RWPE1 (cell line): Measurements from ENCODE around the gene SEMA4G.

Experiments
- CTCF ChIA-PET: fragments of 350-600 bp; sonication (Branson Sonifier 250); formaldehyde crosslinking; extraction: SDS; loops from one replicate; lab custom pipeline; 2021; lab: Yijun Ruan, JAX
- POLR2A ChIA-PET: fragments of 400-600 bp; formaldehyde crosslinking; extraction: SDS; loops from one replicate; lab custom pipeline; 2020; ENCODE audit warnings: antibody characterized with exemption; ENCODE audit not compliant: low non-redundant PET; lab: Yijun Ruan, JAX
- DNase-seq: peaks from one replicate; pipeline ENCODE4 v3.0.0; 2012; ENCODE audit warnings: low spot score
- H3K27ac ChIP-seq: fragments of 450-650 bp; 2 replicates; pipeline ENCODE4 v1.5.1; 2017
- CTCF ChIP-seq: fragments of 450-650 bp; conservative IDR thresholded peaks from 2 replicates; pipeline ENCODE4 v1.5.1; 2017; ENCODE audit warnings: low read depth, mild to moderate bottlenecking

SEMA4G gene

GRCh38 chr10:101018118-101018599 lies 48.9 kb downstream of the SEMA4G start:
- TF ChIP-seq CTCF = no peak
- ChIA-PET CTCF (interaction anchor here (0.5 to 1.7 kb wide), 14 partner anchors 10 to 348 kb away, joined by 3 to 8 read pairs (median 4); partner anchors contain the start of genes LZTS2, PDZD7 and SFXN3), POLR2A (interaction anchor here (0.6 kb wide), 1 partner anchor 9 kb away, joined by 3 read pairs; no protein-coding TSS in a partner anchor)
- DNase-seq = no peak
- H3K27ac ChIP-seq = no peak overlapping the region

GRCh38 chr10:101018600-101019439 lies 49.5 kb downstream of the SEMA4G start:
- ChIA-PET POLR2A (interaction anchor here (0.6 kb wide), 1 partner anchor 8 kb away, joined by 3 read pairs; no protein-coding TSS in a partner anchor), CTCF (interaction anchor here (0.6 to 1.7 kb wide), 16 partner anchors 9 to 348 kb away, joined by 3 to 8 read pairs (median 4); partner anchors contain the start of genes LZTS2, PDZD7 and SFXN3)
- DNase-seq = no peak
- peak; percentile 62 for TF ChIP-seq CTCF
- no peak overlapping the region for H3K27ac ChIP-seq
